Endometrium (tissue), 2 donors: ENCODE results near the gene SMIM20.
"Not testable (repeated sequence)": the region's sequence is repeated elsewhere in the genome, so short reads cannot be mapped to it uniquely, and the experiment has no call there.

Source experiments
- FAIRE-seq: peaks from 2 replicates; lab custom pipeline; 2012; peaks lifted over from hg19 to GRCh38; lab: Jason Lieb, UNC
- donor health status: control.
- donor health status: control.

Gene SMIM20

DNA sequence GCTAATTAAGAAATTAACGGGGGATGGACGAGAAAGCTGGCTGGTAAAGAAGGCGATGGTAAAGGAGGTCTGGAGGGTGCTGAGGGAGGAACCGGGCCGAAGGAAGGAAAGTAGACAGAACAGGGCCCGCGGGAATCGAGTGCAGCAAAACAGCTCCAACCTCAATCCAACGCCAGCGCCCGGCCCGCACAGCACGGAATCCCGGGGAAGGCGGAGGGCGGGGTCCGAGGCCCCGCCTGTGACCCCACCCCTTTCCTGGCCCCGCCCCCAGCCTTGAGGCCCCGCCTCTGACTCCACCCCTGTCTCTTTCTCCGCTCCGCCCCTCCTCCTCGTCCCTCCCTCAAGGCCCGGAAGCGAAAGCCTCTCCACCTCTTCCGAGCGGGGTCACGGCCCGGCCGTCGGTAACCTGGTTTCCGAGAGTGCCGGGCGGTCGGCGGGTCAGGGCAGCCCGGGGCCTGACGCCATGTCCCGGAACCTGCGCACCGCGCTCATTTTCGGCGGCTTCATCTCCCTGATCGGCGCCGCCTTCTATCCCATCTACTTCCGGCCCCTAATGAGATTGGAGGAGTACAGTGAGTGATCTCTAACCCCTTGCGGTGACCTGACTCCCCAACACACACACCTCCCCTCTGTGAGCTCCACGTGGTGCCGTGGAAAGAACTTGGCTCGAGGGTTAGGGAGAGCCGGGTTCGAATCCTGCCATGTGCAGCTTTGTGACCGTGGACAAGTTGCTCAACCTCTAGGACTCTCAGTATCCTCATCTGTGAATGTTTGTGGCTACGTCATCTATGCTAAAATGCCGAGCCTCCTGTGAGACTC lies at the start of gene SMIM20:
SMIM20 (plus strand) TSS at position 370 of the 819 bp plus-strand sequence; CDS start at position 464, 94 bp downstream.
- no peak for FAIRE-seq

DNA sequence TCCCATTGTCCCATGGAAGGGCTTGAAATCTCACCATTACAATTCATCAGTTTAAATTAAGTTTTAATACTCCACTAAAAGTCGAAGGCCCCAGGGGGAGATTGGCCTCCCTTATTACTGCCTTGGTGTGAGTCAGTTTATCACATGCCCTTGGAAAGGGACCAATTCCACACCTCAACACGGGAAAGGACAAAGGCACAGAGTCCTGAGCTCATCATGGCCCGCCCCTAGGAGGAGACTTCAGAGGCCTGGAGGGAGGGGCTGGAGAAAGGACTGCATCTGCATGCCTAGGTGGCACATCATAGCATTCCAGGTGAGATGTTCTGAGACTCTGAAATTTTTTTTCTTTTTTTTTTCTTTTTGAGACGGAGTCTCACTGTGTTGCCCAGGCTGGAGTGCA lies 48.4 kb upstream of the SMIM20 start:
- FAIRE-seq, result no peak

DNA sequence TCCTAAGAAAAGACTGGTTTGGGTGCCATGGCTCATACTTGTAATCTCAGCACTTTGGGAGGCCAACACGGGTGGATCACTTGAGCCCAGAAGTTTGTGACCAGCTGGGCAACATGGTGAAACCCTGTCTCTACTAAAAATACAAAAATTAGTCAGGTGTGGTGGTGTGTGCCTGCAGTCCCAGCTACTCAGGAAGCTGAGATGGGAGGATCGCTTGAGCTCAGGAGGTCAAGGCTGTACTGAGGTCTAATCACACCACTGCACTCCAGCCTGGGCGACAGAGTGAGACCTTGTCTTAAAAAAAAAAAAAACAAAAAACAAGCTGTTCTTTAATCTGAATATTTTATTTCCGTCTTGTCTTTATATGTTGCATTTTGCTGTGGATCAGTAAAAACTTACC lies 47.6 kb upstream of the SMIM20 start:
- not testable (repeated sequence) for FAIRE-seq

DNA sequence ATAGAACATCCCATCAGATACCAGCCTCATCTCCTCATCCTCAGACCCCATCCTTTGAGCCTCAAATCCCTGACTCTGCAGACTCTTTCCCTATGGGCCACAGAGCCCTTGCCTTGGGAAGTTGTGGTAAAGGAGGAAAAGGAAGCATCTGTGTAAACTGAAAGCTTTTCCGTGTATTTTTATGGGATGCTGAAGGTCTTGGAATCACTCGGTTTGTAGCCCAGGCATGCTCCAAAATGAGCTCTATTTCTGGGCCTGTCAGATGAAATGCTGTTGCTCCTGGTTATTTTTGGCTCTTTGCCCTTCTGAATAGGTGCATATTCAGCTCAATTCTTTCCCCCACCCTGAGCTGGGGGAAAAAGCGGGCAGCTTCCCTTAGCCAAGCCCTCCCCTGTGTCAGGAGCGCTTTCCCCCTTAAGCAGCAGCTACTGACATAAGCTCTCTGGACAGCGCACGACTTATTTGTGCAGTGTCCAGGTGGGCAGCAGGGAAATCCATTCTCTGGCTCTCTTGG lies 46.2 kb upstream of the SMIM20 start:
- no peak for FAIRE-seq

DNA sequence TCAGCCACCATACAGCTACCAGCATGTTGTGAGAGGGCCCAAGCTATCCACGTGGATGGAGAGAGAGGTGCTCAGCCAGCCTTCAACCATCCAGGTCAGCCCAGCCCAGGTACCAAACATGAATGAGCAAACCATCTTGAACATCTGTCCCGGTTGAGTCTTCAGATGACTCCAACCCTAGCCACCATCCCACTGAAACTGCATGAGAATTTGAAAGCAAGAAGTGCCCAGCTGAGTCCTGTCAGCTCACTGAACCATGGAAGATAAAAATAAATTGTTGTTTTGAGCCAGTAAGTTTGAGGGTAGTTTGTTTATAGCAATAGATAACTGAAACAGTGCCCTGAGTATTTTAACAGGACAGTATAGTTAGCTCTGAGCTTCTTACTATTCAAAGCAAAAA lies 43.9 kb upstream of the SMIM20 start:
- no peak for FAIRE-seq

DNA sequence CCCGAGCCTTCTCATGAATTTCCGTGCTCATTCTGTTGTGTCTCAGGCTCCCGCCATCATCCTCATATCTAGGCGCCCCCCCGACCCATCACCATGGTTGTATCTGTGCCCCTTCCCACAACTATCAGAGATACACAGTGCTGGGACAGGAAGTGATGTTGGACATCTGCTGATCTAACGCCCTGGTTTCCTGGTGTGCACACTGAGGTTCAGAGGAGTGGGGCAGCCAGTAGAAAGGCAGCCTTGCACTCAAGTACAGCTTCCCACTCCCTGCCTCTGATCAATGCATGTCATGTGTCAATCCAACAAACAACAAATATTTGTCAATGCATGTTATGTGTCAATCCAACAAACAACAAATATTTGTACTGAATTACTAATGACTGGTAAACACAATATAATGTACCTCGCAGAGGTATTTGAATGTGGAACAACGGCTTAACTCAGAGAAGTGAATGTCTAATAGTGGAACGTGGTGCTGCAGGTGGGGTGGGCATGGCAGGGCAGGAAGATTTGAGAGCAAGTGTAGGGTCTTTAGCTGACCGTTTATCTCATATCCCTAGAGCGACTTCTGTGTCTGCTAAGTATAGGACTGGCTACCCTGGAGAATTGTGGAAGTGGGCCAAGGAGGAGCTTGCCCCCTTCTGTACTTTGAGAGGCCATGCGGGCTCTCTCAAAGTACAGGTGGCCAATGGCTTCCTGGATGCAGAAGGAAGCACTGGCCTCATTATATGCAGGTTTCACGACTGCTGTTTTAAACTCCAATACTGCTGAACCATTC lies 41.0 kb upstream of the SMIM20 start:
- no peak for FAIRE-seq

DNA sequence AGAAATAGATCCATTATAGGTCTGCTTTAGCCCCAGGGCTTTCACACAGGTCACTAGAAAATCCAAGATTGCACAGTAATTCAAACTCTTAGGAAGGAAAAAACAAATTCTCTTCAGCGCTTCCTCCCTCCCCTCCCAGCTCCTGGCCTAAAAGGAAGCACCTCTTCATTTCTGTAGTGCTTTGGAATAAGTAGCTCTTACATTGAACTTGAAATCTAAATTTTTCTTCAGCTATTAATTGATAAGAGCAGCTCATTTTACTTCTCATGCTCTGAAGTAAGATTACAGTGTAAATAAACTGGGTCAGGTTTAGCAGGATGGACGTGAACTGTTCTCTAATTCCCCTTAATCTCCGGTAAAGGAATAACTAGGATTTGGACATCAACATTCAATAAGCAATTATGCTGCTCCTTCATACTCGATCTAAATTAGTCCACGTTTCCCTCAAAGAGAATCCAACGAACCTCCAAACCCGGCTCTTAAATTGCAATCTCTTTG lies 40.3 kb upstream of the SMIM20 start:
- FAIRE-seq, result no peak

DNA sequence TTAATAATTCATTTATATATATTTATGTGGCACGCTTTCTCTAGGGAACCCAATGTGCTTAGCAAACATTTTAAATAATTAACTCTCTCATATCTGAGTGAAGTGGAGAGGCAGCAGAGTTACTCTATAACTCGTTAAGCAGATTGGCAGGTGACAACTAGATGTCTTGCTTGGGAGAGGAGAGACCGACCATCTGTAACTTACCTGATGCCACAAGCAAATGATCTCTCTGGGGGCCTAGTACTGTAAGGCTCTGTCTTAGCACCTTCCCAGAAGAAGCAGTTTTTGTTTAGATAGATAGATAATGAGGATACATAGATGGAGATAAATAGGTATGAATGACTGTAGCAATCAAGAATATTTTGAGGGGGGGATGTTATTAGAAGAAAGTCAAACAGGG lies 39.4 kb upstream of the SMIM20 start:
- FAIRE-seq, result no peak

DNA sequence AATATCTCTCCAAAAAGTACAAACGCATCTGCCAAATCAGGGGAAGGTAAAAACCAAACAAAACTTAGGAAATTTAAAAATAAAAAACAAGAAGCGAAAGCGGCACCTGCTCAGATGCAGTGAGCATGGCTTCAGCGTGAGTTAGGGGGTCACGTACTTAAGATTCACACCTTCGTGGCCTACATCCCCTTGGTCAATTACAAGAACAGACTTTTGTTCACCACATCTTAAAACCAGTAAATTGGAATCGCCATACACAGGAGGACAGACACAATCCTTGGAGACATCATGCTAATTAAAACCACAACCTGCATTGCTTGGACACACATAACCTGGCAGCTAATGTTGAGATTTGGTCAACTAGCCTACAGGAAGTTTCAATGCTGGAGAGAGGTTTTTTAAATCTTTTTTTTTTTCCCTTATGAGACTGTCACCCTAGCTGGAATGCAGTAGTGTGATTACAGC lies 38.7 kb upstream of the SMIM20 start:
- FAIRE-seq, result no peak

DNA sequence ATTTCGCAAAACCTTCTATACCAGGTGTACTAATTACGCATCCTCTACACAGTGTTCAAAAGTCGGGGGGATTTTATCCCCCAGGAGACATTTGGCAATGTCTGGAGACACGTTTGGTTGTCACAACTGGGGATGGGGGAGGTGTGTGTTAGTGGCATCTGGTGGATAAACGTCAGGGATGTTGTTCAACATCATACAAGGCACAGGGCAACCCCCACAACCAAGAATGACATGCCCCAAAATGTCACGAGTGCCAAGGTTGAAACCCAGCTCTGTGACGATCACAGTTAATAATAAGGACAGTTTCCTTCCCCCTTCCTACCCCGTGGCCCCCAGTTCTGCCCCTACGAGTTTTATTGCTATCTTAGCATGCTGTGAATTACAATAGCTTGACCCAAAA lies 35.3 kb upstream of the SMIM20 start:
- FAIRE-seq, result no peak

DNA sequence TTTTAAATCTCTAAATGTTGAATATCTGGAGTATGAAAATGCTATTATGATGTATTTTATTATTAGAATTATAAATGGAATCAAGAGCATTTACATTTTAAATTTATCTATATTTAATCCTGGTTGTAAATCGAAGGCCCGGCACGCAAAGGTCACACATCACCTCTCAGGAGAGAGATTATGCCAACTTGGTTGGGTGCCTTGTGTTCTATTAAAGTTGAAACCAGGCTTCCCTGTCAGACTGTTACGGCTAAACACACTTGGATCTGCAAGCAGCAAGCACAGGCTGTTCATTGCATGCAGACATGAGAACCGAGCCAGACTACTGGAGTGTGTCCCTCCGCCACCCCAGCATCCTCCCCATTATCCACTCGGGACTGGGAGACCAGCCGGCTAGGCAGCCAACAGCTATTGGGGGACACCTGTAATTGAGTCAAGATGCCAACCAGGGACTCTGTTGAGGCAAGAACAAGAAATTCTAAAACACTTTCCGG lies 34.9 kb upstream of the SMIM20 start:
- FAIRE-seq, result no peak

DNA sequence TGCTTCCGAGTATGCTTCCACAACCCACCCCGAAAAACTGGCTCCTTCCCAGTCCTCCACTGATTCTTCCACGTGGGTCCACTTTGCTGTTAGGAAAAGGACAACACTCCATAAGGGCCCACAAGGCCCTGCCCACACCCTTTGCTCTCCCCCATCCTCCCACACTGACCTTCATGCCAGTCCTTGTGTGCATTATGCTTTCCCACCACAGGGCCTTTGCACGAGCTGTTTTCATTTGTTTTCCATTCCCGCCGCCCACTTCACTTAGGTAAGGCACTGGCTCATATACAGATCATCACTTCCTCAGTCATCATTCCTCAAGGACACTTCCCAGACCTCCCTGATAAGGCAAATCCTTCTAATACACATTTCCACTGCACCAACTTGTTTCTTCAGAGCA lies 34.4 kb upstream of the SMIM20 start:
- FAIRE-seq, result no peak

DNA sequence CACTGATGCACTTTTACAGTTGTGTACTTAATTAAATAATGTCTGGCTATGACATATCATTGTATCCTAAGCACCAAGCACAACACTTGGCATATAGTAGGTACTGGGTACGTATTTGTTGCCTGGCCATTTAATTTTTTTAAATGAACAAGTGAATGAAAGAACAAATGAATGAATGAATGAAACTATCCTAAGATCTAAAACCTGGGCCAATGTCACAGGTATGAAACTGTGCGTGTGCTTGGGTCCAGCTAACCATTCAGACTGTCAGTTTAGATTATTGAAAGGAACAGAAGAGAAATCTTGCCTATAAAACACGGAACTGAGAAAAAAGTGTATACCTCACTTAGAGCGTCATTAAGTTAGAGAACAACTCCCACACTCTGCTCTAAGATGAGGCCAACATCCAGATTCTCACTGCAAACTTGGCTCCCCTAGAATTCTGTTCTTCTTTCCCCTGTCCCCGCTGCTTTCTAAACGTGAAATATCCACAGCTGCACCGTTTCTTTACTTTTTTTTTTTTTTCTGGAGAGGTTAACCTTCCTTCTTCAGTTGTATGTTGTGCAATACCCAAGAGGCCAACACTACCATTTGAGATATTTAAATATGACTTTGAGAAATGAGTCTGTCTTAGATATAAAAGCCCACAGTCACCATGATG lies 33.9 kb upstream of the SMIM20 start:
- no peak for FAIRE-seq

DNA sequence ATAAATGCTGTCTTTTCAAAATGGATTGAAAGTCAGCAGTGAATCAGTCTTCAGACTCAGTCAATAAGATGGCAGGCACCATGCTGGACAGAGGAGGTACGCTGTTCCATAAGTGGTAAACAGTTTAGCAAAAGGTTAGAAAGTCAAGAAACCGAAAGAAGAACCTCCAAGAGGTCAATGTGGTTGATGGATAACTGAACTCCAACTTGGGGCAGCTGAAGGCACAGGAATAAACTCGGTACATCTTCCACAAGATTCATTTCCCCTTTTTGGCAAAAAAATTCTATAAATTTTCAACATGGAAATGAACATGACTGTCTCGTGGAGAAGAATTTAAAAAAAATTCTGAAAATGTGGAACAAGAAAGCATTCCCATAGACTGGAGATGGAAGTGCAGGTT lies 32.8 kb upstream of the SMIM20 start:
- no peak for FAIRE-seq

DNA sequence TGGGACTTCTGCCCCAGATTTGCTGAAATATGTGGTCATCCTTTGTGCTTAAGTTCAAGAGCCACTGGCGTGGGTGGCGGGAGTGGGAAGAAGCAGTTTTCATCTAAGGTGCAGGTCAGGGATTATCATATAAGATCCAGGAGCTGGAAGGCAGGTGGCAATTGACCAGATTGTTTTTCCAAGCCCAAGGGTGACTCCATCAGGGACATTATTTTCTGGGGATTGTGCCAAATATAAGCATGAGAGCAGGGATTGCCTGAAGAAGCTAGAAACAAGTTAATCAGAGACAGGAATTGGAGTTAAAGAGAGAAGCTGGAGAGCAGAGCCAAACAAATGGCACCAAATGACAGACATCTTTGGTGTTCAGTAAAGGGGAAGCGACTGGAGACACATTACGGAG lies 31.8 kb upstream of the SMIM20 start:
- FAIRE-seq, result no peak

DNA sequence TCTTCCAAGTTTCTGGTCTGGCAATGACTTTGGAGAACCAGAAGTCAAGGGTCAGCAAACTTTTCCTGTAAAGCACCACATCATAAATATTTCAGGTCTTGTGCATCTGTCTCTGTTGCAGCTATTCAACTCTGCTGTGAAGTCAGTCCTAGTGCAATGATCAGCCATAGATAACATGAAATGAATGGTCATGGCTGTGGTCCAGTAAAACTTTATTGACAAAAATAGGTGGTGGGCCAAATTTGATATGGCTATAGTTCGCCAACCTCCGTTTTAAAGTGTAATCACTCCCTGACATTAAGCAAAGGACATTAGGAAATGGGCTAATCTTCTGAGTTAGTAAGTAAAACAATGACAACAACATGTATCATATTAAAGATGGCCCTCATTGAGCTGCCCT lies 30.5 kb upstream of the SMIM20 start:
- no peak for FAIRE-seq

DNA sequence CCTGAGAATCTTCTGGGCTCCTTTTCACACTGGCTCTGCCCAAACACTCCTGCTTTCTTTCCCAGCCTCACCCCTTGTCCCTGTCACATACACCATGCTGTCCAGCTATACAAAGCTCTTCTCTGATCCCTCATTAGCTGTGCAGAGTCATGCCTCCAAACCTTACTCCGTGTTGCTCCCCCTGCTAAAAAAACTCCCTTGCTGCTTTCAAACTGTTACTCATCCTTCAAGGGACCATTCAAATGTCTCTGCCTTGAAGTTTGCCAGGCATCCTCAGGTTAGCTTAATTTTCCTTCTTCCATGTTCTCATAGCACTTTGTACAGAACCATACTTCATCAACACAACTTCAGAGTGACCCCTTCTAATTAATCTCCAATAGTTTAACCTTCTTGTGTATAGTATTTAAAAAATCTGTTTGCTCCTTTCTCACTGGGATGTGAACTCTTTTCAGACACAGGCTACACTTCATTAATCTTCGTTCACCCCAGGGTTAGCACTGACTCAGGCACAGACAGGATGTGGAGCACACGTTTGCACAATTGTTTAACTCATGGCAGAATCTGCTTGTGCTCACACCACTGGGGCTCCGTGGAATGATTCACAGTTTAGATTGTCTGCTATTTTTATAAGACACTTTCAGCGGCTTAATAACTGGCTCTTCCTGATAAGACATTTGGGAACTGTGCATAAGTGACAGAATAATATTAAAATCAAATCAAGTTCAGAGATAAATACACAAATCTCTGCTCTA lies 29.8 kb upstream of the SMIM20 start:
- FAIRE-seq, result no peak

DNA sequence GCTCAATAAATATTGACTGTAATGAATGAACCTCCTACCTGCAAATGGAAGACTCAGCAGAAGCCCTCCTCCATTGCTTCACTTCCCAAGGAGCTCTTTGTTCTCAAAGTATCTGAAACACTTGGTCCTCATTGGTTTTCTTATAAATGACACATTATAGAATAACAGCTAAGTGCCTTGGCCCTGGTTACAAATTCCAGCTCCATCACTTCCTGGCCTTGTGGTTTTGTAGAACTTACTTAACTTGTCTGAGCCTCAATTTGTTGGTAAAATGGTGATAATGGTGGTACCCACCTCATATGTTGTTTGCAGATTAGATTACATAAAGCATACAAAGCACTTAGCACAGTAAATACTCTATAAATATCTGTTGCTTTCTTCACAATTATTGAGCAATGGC lies 25.2 kb upstream of the SMIM20 start:
- FAIRE-seq, result no peak

DNA sequence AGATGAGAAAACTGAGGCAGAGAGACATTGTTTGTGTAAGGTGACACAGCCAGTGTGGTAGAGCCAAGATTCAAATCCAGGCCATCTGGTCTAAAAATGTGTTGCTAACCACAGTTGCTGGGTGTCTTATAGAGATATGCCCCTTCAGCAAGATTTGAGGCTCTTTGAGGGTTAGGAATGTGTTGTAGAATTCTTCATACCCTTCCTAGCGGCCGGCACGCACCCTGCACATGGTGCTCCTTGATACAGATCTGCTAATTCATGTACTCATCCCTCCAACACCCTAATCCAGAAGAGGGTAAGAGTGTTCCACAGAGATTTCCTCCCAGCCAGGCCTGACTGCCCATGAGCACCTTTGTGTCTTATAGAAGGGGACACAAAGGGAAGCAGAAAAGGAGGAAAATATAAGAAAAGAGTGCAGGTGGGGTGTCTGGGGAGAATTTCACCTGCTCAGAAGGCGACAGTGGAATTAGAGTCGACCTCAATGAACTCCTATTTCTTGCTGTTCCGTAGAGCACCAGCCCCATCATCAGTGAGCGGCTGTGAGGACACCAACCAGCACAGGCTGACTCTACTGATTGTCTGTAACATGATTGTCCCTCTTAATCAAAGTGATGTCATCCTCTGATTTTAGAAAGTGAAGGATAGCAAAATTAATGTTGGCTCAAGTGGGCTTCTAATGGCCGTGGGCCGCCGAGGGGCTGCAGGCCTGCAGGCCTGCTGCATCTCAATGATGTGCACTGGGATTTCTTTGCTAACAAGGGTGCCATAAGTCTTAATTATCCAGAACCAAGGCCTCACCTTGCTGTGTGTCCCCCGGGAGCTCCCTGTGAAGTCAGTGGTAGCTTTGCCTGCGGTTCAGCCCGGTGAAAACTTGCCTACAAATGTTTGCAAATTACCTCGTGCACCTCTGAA lies 24.2 kb upstream of the SMIM20 start:
- no peak for FAIRE-seq
